CD4-positive, alpha-beta T cell treated with Interleukin-6 for 4 hours (primary cell): Measurements from ENCODE around the gene C16orf87.

Experiments used
- DNase-seq: peaks from one replicate; pipeline ENCODE4 v3.0.0-alpha.2; 2020; ENCODE audit warnings: mixed read lengths

Gene C16orf87

GRCh38 chr16:46753015-46753414, 78.0 kb downstream of the C16orf87 start:
- DNase-seq: no peak

- no peak for DNase-seq
These were observed 79.6 kb downstream of the C16orf87 start for GRCh38 chr16:46751381-46751780.

- no peak for DNase-seq
These were observed 81.9 kb downstream of the C16orf87 start for GRCh38 chr16:46748775-46749705.

- DNase-seq: no peak
These were observed 83.0 kb downstream of the C16orf87 start, which contains the start of gene MYLK3 for GRCh38 chr16:46747777-46748651. Gene MYLK3 (minus strand): TSS chr16:46748344. CDS start chr16:46748193, 151 bp downstream.

GRCh38 chr16:46746821-46747776, 83.9 kb downstream of the C16orf87 start:
- no peak for DNase-seq
